Endothelial cell of umbilical vein (primary cell): ENCODE data around the gene LRP11. TPM values are rescaled to one million over a fixed set of nuclear protein-coding genes. Genes with fewer than 3 reads are reported as not detected.

Source experiments
- BruUV-seq: library from RNA; stranded (reverse); fragments of 400-500 nt; replicated peaks from 2 replicates; lab custom pipeline; 2021; lab: Mats Ljungman, UMichigan
- CTCF ChIA-PET: fragments of 300-600, 350-600 bp; sonication (Branson Sonifier 250); formaldehyde crosslinking; loops from one replicate; lab custom pipeline; 2021; ENCODE audit warnings: antibody characterized with exemption, inconsistent platforms; lab: Charles Lee
- POLR2A ChIA-PET: fragments of 300-600, 350-600 bp; sonication (Branson Sonifier 250); formaldehyde crosslinking; loops from one replicate; lab custom pipeline; 2021; ENCODE audit warnings: antibody characterized with exemption, inconsistent platforms; lab: Charles Lee
- DNase-seq: peaks from one replicate; pipeline ENCODE4 v3.0.0-alpha.2; 2011; ENCODE audit warnings: low read depth, low spot score
- FAIRE-seq: peaks from 2 replicates; lab custom pipeline; 2011; peaks lifted over from hg19 to GRCh38; lab: Jason Lieb, UNC
- H2AFZ ChIP-seq: 2 replicates; pipeline ENCODE4 v1.6.0; 2012; ENCODE audit warnings: low read depth, low read length, control low read depth, inconsistent platforms
- H3K27ac ChIP-seq: 2 replicates; pipeline ENCODE4 v1.5.1; 2011; ENCODE audit warnings: low read depth, mild to moderate bottlenecking, control low read depth, low read length, moderate library complexity; ENCODE audit not compliant: insufficient read depth
- H3K27me3 ChIP-seq, 2 experiments: 2 replicates each; pipeline versions ENCODE4 v1.6.0 to v1.6.1; 2011; ENCODE audit warnings: low read length in 2 of 2, mixed read lengths in 1 of 2; ENCODE audit not compliant: control insufficient read depth in 2 of 2, insufficient read depth in 2 of 2
- H3K36me3 ChIP-seq, 2 experiments: 2 replicates in 1 of 2; 3 replicates in 1 of 2; pipeline ENCODE4 v1.5.1; 2011; ENCODE audit warnings: low read length in 2 of 2, mild to moderate bottlenecking in 1 of 2, moderate library complexity in 1 of 2; ENCODE audit not compliant: control insufficient read depth in 2 of 2, insufficient read depth in 2 of 2; ENCODE audit errors: extremely low read depth in 1 of 2
- H3K4me1 ChIP-seq: 3 replicates; pipeline ENCODE4 v1.5.1; 2011; ENCODE audit warnings: mild to moderate bottlenecking, low read length; ENCODE audit not compliant: control insufficient read depth, insufficient read depth; ENCODE audit errors: extremely low read depth
- H3K4me2 ChIP-seq: 2 replicates; pipeline ENCODE4 v1.6.1; 2011; ENCODE audit warnings: low read length, control low read depth, mixed read lengths; ENCODE audit not compliant: insufficient read depth
- H3K4me3 ChIP-seq, 3 experiments: fragments of 200-600 bp in 1 of 3; sonication (generic), shearing (Covaris generic) in 1 of 3; replicated peaks in 1 of 3; 2 replicates each; pipeline ENCODE4 v1.5.1; 2011 to 2016; ENCODE audit warnings: control low read depth in 3 of 3, low read length in 3 of 3, mild to moderate bottlenecking in 2 of 3, inconsistent platforms in 1 of 3, low read depth in 1 of 3, moderate library complexity in 1 of 3; ENCODE audit not compliant: insufficient read depth in 1 of 3
- H3K79me2 ChIP-seq: 2 replicates; pipeline ENCODE4 v1.6.0; 2012; ENCODE audit warnings: low read length, inconsistent platforms; ENCODE audit not compliant: control insufficient read depth, insufficient read depth
- H3K9ac ChIP-seq: replicated peaks from 2 replicates; pipeline ENCODE3; 2011; ENCODE audit warnings: low read length, control low read depth; ENCODE audit not compliant: insufficient read depth; ENCODE audit errors: extremely low read depth
- H3K9me1 ChIP-seq: replicated peaks from 3 replicates; pipeline ENCODE4 v1.6.0; 2011; ENCODE audit warnings: mild to moderate bottlenecking, low read length; ENCODE audit not compliant: control insufficient read depth, insufficient read depth; ENCODE audit errors: extremely low read depth
- H3K9me3 ChIP-seq: replicated peaks from 2 replicates; pipeline ENCODE4 v1.5.1; 2012; ENCODE audit warnings: low read length, inconsistent platforms; ENCODE audit not compliant: control insufficient read depth, insufficient read depth
- H4K20me1 ChIP-seq: replicated peaks from 2 replicates; pipeline ENCODE3; 2011; ENCODE audit warnings: mild to moderate bottlenecking, low read length; ENCODE audit not compliant: control insufficient read depth, insufficient read depth; ENCODE audit errors: extremely low read depth
- CTCF ChIP-seq, 2 donors: IDR thresholded peaks; 1 replicate in 1 of 2; 2 replicates in 1 of 2; pipeline ENCODE4 v1.5.1; 2011; ENCODE audit warnings: low read length in 2 of 2, mild to moderate bottlenecking in 2 of 2, moderate library complexity in 2 of 2, control low read depth in 1 of 2, inconsistent platforms in 1 of 2, low read depth in 1 of 2; ENCODE audit not compliant: insufficient read depth in 1 of 2; ENCODE audit errors: extremely low read depth in 1 of 2
- EZH2 ChIP-seq: IDR thresholded peaks from 2 replicates; pipeline ENCODE4 v1.6.1; 2012; ENCODE audit warnings: borderline replicate concordance, low read depth, mild to moderate bottlenecking, moderate library complexity, low read length, inconsistent platforms; ENCODE audit not compliant: severe bottlenecking
- FOS ChIP-seq: IDR thresholded peaks from 2 replicates; pipeline ENCODE4 v1.6.1; 2011; ENCODE audit warnings: mild to moderate bottlenecking, low read length, moderate library complexity, borderline replicate concordance; ENCODE audit not compliant: insufficient read depth
- GATA2 ChIP-seq: IDR thresholded peaks from 2 replicates; pipeline ENCODE4 v1.7.0; 2011; ENCODE audit warnings: low read depth, mild to moderate bottlenecking, moderate library complexity, mixed read lengths, low read length; ENCODE audit not compliant: insufficient read length, insufficient read depth
- JUN ChIP-seq: IDR thresholded peaks from 2 replicates; pipeline ENCODE4 v1.6.1; 2011; ENCODE audit warnings: borderline replicate concordance, low read depth; ENCODE audit not compliant: insufficient read length, insufficient read depth
- MAX ChIP-seq: IDR thresholded peaks from 2 replicates; pipeline ENCODE4 v1.6.1; 2011; ENCODE audit not compliant: insufficient read depth, insufficient read length
- MYC ChIP-seq: IDR thresholded peaks from one replicate; pipeline ENCODE4 v1.6.1; 2011; ENCODE audit warnings: mild to moderate bottlenecking, low read depth, low read length
- POLR2A ChIP-seq: IDR thresholded peaks from 2 replicates; pipeline ENCODE4 v1.6.1; 2012; ENCODE audit warnings: low read depth, mild to moderate bottlenecking, control low read depth, low read length
- POLR2AphosphoS5 ChIP-seq: IDR thresholded peaks from 2 replicates; pipeline ENCODE4 v1.6.1; 2012; ENCODE audit warnings: low read depth, mild to moderate bottlenecking, control low read depth, low read length, moderate library complexity; ENCODE audit not compliant: insufficient read depth
- dilution Hi-C: fragments of 300-500 bp; cut with MboI; formaldehyde crosslinking; loops from one replicate; pipeline ENCODE4 v1.15.0; 2019; ENCODE audit warnings: low sequenced_read_pairs; ENCODE audit not compliant: extremely low pct_ligation_motif_present
- intact Hi-C: fragments of 100-400 bp; cut with micrococcal nuclease; formaldehyde crosslinking; loops from one replicate; pipeline ENCODE4 v1.10.0; 2022
- polyA plus RNA-seq, 4 experiments: library from polyadenylated mRNA; depleted of rRNA in 3 of 4; stranded (reverse) in 3 of 4; unstranded in 1 of 4; fragments of >200 nt; gene quantifications; 2 replicates each; pipeline versions ENCODE4 v1.2.1 to v1.2.3, GENCODE V29; 2011 to 2012; ENCODE audit warnings: missing spikeins in 1 of 4
- total RNA-seq: library from RNA; stranded (reverse); gene quantifications from 2 replicates; pipeline ENCODE4 v1.2.3, GENCODE V29; 2021

LRP11 gene
- total and polyA plus RNA-seq, 2 donors (not counting 3 experiments of a cell fraction or from before 2014, with no cell fraction given), result 23.1 to 59.1 TPM

- H3K9me3 ChIP-seq, result no peaks in the 10 kb centered on the region
- no peaks in the 10 kb centered on the region for H3K27me3 ChIP-seq
- CTCF ChIA-PET, result interaction anchor here (1.1 to 4.2 kb wide), 2 partner anchors 15 to 19 kb away, joined by 4 to 12 read pairs; no protein-coding TSS in a partner anchor
- TF ChIP-seq FOS (no peak), JUN (no peak), GATA2 (no peak), POLR2A (no peak), MAX (no peak), EZH2 (no peak), POLR2AphosphoS5 (no peak), CTCF (IDR thresholded peaks at IDR 0.05; ENCODE audit: extremely low read depth in 1 of 2, insufficient read depth in 1 of 2, low read depth in 1 of 2, low read length in 2 of 2) (no peak), MYC (no peak)
- no peak overlapping the region for H2AFZ ChIP-seq
- intact Hi-C loops (no loop called here), dilution Hi-C loops (no loop called here)
- H3K4me3 ChIP-seq, result no peak overlapping the region
- H4K20me1 ChIP-seq, result no peaks in the 10 kb centered on the region
- POLR2A ChIA-PET, result no interaction called here
- peaks cover 0 to 7% of the 10 kb centered on the region in 2 experiments for H3K36me3 ChIP-seq
- DNase-seq (no peak), FAIRE-seq (no peak)
- H3K9me1 ChIP-seq, result no peaks in the 10 kb centered on the region
- no peak overlapping the region for H3K4me2 ChIP-seq
- no peak overlapping the region for H3K27ac ChIP-seq
- H3K4me1 ChIP-seq, result no peaks in the 10 kb centered on the region
- no TSS peak for BruUV-seq
- no peak overlapping the region for H3K9ac ChIP-seq
- no peaks in the 10 kb centered on the region for H3K79me2 ChIP-seq
These were observed 38.9 kb downstream of the LRP11 start for GRCh38 chr6:149825292-149825691.
